H9 (cell line): ENCODE results near the gene ENOX2. TPM values are rescaled to one million over a fixed set of nuclear protein-coding genes. Genes with fewer than 3 reads are reported as not detected.

ENCODE experiments used
- DNase-seq: peaks from one replicate; pipeline ENCODE4 v3.0.0-alpha.2; 2017
- H2AFZ ChIP-seq: one replicate; pipeline ENCODE4 v1.6.1; 2013; ENCODE audit warnings: mild to moderate bottlenecking, low read length, control low read depth, moderate library complexity
- H2AK5ac ChIP-seq: 2 replicates; pipeline ENCODE4 v1.6.1; 2013; ENCODE audit warnings: low read length, control low read depth, mixed read lengths; ENCODE audit not compliant: insufficient read length
- H2BK120ac ChIP-seq: one replicate; pipeline ENCODE4 v1.6.1; 2013; ENCODE audit warnings: low read depth, mild to moderate bottlenecking, low read length, control low read depth, inconsistent platforms; ENCODE audit not compliant: poor library complexity, severe bottlenecking
- H2BK12ac ChIP-seq: 2 replicates; pipeline ENCODE4 v1.6.1; 2013; ENCODE audit warnings: low read length, control low read depth, mixed read lengths, low read depth; ENCODE audit not compliant: insufficient read length
- H2BK15ac ChIP-seq: 2 replicates; pipeline ENCODE4 v1.6.1; 2013; ENCODE audit warnings: low read depth, low read length, control low read depth
- H2BK20ac ChIP-seq: one replicate; pipeline ENCODE4 v1.6.1; 2013; ENCODE audit warnings: low read depth, mild to moderate bottlenecking, low read length, control low read depth, inconsistent platforms; ENCODE audit not compliant: poor library complexity, severe bottlenecking
- H2BK5ac ChIP-seq: 2 replicates; pipeline ENCODE4 v1.6.1; 2013; ENCODE audit warnings: low read length, control low read depth, mixed read lengths; ENCODE audit not compliant: insufficient read length
- H3K14ac ChIP-seq: 2 replicates; pipeline ENCODE4 v1.6.1; 2013; ENCODE audit warnings: low read length, control low read depth; ENCODE audit not compliant: insufficient read depth
- H3K18ac ChIP-seq: 2 replicates; pipeline ENCODE4 v1.6.1; 2013; ENCODE audit warnings: low read depth, mild to moderate bottlenecking, mixed read lengths, low read length, control low read depth; ENCODE audit not compliant: insufficient read length
- H3K23ac ChIP-seq: 2 replicates; pipeline ENCODE4 v1.6.1; 2013; ENCODE audit warnings: low read length, control low read depth, mixed read lengths, low read depth; ENCODE audit not compliant: insufficient read length
- H3K23me2 ChIP-seq: 2 replicates; pipeline ENCODE4 v1.6.1; 2013; ENCODE audit warnings: low read depth, mild to moderate bottlenecking, mixed read lengths, low read length, control low read depth; ENCODE audit not compliant: insufficient read length, poor library complexity, severe bottlenecking
- H3K27ac ChIP-seq: 2 replicates; pipeline ENCODE4 v1.5.1; 2013; ENCODE audit warnings: low read length, control low read depth, mixed read lengths, low read depth; ENCODE audit not compliant: insufficient read length
- H3K27me3 ChIP-seq: 2 replicates; pipeline ENCODE4 v1.6.1; 2013; ENCODE audit warnings: low read length, control low read depth, inconsistent platforms; ENCODE audit not compliant: insufficient read depth
- H3K4ac ChIP-seq: 2 replicates; pipeline ENCODE4 v1.6.1; 2013; ENCODE audit warnings: low read depth, mild to moderate bottlenecking, control low read depth, inconsistent platforms, low read length, moderate library complexity
- H3K4me1 ChIP-seq: 2 replicates; pipeline ENCODE4 v1.6.1; 2013; ENCODE audit warnings: low read length, control low read depth, inconsistent platforms; ENCODE audit not compliant: insufficient read depth
- H3K4me2 ChIP-seq: 2 replicates; pipeline ENCODE4 v1.6.1; 2013; ENCODE audit warnings: low read length, control low read depth, mixed read lengths; ENCODE audit not compliant: insufficient read length, insufficient read depth
- H3K56ac ChIP-seq: 2 replicates; pipeline ENCODE4 v1.6.1; 2013; ENCODE audit warnings: low read depth, mild to moderate bottlenecking, mixed read lengths, low read length, control low read depth; ENCODE audit not compliant: insufficient read length
- H3K79me1 ChIP-seq: 2 replicates; pipeline ENCODE4 v1.6.1; 2013; ENCODE audit warnings: low read depth, mild to moderate bottlenecking, moderate library complexity, low read length, control low read depth, inconsistent platforms; ENCODE audit not compliant: insufficient read depth, poor library complexity, severe bottlenecking
- H3K79me2 ChIP-seq: 2 replicates; pipeline ENCODE4 v1.6.1; 2013; ENCODE audit warnings: low read length, control low read depth, inconsistent platforms; ENCODE audit not compliant: insufficient read depth
- H3K9ac ChIP-seq: 2 replicates; pipeline ENCODE4 v1.6.1; 2013; ENCODE audit warnings: low read length, control low read depth, mixed read lengths; ENCODE audit not compliant: insufficient read length; ENCODE audit errors: extremely low read depth
- H3K9me3 ChIP-seq: one replicate; pipeline ENCODE4 v1.6.1; 2013; ENCODE audit warnings: low read depth, low read length, inconsistent platforms; ENCODE audit not compliant: control insufficient read depth
- H3T11ph ChIP-seq: one replicate; pipeline ENCODE4 v1.6.1; 2013; ENCODE audit warnings: mild to moderate bottlenecking, low read length, control low read depth, inconsistent platforms
- H4K20me1 ChIP-seq: one replicate; pipeline ENCODE4 v1.6.1; 2013; ENCODE audit not compliant: control insufficient read depth, insufficient read length, insufficient read depth
- H4K5ac ChIP-seq: 2 replicates; pipeline ENCODE4 v1.6.1; 2013; ENCODE audit warnings: low read depth, mild to moderate bottlenecking, mixed read lengths, low read length, control low read depth; ENCODE audit not compliant: insufficient read length
- H4K8ac ChIP-seq: replicated peaks from 2 replicates; pipeline ENCODE4 v1.6.1; 2013; ENCODE audit warnings: low read length, control low read depth, mixed read lengths, low read depth; ENCODE audit not compliant: insufficient read length
- H4K91ac ChIP-seq: 2 replicates; pipeline ENCODE4 v1.6.1; 2013; ENCODE audit warnings: low read depth, mild to moderate bottlenecking, moderate library complexity, mixed read lengths, low read length, control low read depth; ENCODE audit not compliant: insufficient read length
- H3K27ac Mint-ChIP-seq, 3 experiments: 2 replicates in 2 of 3; 3 replicates in 1 of 3; pipeline ENCODE4 v1.8.0; 2020 to 2021; ENCODE audit warnings: mixed read lengths in 3 of 3, mild to moderate bottlenecking in 1 of 3, moderate library complexity in 1 of 3
- H3K27me3 Mint-ChIP-seq: 2 replicates; pipeline ENCODE4 v1.8.0; 2021; ENCODE audit warnings: low read depth, mild to moderate bottlenecking, moderate library complexity, mixed read lengths
- H3K36me3 Mint-ChIP-seq, 3 experiments: 2 replicates in 2 of 3; 3 replicates in 1 of 3; pipeline ENCODE4 v1.8.0; 2020 to 2021; ENCODE audit warnings: low read depth in 3 of 3, mixed read lengths in 3 of 3; ENCODE audit not compliant: insufficient read depth in 1 of 3
- H3K4me1 Mint-ChIP-seq, 2 experiments: 2 replicates each; pipeline ENCODE4 v1.8.0; 2020; ENCODE audit warnings: mixed read lengths in 2 of 2
- H3K4me3 Mint-ChIP-seq, 2 experiments: 2 replicates in 1 of 2; 3 replicates in 1 of 2; pipeline ENCODE4 v1.8.0; 2020 to 2021; ENCODE audit warnings: mild to moderate bottlenecking in 2 of 2, mixed read lengths in 2 of 2, moderate library complexity in 1 of 2
- H3K9me3 Mint-ChIP-seq, 2 experiments: 2 replicates in 1 of 2; 3 replicates in 1 of 2; pipeline ENCODE4 v1.8.0; 2020; ENCODE audit warnings: mild to moderate bottlenecking in 2 of 2, mixed read lengths in 2 of 2, moderate library complexity in 1 of 2
- whole genome bisulfite sequencing: extraction: QIAGEN DNeasy Blood & Tissue Kit; methylation state at CpG from one replicate; pipeline ENCODE4 v1.1.7; 2013; ENCODE audit warnings: missing lambda C conversion rate, low lambda C conversion rate, mixed read lengths; ENCODE audit not compliant: insufficient read length; ENCODE audit errors: extremely low coverage; 5-methylcytosine and 5-hydroxymethylcytosine counted together
- total RNA-seq: library from RNA; stranded (reverse); gene quantifications from 2 replicates; pipeline ENCODE4 v1.2.1, GENCODE V29; 2021
- TF ChIP-seq, protein P1 (sequence below): fragments of 200-600 bp; sonication (generic); conservative IDR thresholded peaks from 3 replicates; pipeline ENCODE4 v1.8.0; 2021; ENCODE audit warnings: antibody characterized with exemption, mild to moderate bottlenecking

ENOX2 gene
- total RNA-seq, 1 experiment from 2014 or later, result 17.7 TPM

GRCh38 chrX:130906776-130907175 lies 3.8 kb upstream of the ENOX2 start:
- Mint-ChIP-seq H3K27ac (no peak overlapping the region), H3K4me1 (peaks cover 4 to 5% of the 10 kb centered on the region in 2 experiments), H3K4me3 (no peak overlapping the region), H3K27me3 (peaks cover 22% of the 10 kb centered on the region), H3K9me3 (no peaks in the 10 kb centered on the region), H3K36me3 (no peaks in the 10 kb centered on the region)
- no peaks in the 10 kb centered on the region for H3K79me1 ChIP-seq
- H4K8ac ChIP-seq, result no peak overlapping the region
- H3K4me1 ChIP-seq, result no peaks in the 10 kb centered on the region
- H2BK20ac ChIP-seq, result no peak overlapping the region
- H3K23ac ChIP-seq, result no peak overlapping the region
- no peak overlapping the region for H2BK12ac ChIP-seq
- H3K4me2 ChIP-seq, result no peak overlapping the region
- no peak overlapping the region for H3K4ac ChIP-seq
- no peak for DNase-seq
- no CpG with 5 or more reads among the region's 1 CpG for WGBS
- H2AK5ac ChIP-seq, result no peak overlapping the region
- no peak overlapping the region for H3K9ac ChIP-seq
- H2BK5ac ChIP-seq, result no peak overlapping the region
- H3K18ac ChIP-seq, result no peak overlapping the region
- no peak overlapping the region for H3K56ac ChIP-seq
- TF ChIP-seq, protein P1, sequence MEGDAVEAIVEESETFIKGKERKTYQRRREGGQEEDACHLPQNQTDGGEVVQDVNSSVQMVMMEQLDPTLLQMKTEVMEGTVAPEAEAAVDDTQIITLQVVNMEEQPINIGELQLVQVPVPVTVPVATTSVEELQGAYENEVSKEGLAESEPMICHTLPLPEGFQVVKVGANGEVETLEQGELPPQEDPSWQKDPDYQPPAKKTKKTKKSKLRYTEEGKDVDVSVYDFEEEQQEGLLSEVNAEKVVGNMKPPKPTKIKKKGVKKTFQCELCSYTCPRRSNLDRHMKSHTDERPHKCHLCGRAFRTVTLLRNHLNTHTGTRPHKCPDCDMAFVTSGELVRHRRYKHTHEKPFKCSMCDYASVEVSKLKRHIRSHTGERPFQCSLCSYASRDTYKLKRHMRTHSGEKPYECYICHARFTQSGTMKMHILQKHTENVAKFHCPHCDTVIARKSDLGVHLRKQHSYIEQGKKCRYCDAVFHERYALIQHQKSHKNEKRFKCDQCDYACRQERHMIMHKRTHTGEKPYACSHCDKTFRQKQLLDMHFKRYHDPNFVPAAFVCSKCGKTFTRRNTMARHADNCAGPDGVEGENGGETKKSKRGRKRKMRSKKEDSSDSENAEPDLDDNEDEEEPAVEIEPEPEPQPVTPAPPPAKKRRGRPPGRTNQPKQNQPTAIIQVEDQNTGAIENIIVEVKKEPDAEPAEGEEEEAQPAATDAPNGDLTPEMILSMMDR, result no peak
- no peak overlapping the region for H4K91ac ChIP-seq
- no peak overlapping the region for H3T11ph ChIP-seq
- H3K23me2 ChIP-seq, result no peaks in the 10 kb centered on the region
- H2AFZ ChIP-seq, result no peak overlapping the region
- no peak overlapping the region for H2BK15ac ChIP-seq
- no peak overlapping the region for H4K5ac ChIP-seq
- no peaks in the 10 kb centered on the region for H3K27me3 ChIP-seq
- H3K27ac ChIP-seq, result no peak overlapping the region
- no peaks in the 10 kb centered on the region for H3K9me3 ChIP-seq
- no peaks in the 10 kb centered on the region for H3K79me2 ChIP-seq
- H2BK120ac ChIP-seq, result no peak overlapping the region
- no peaks in the 10 kb centered on the region for H4K20me1 ChIP-seq
- H3K14ac ChIP-seq, result no peak overlapping the region
